ENCODE data around the gene TNFSF9. TPM values are rescaled to one million over a fixed set of nuclear protein-coding genes. Genes with fewer than 3 reads are reported as not detected.
A peak's percentile ranks its signal among the peaks of the same experiment; 100 is the strongest.

TNFSF9 gene
- total RNA-seq, result 1 to 10 TPM in 1 of 2 donors, under 1 TPM in 1; 0.43 to 3.4 TPM

- peak; percentile 84 to 86 for DNase-seq (ENCODE audit: low spot score in 2 of 2)
- Mint-ChIP-seq H3K9me3 (no peaks in the 10 kb centered on the region), H3K36me3 (peaks cover 0 to 6% of the 10 kb centered on the region in 2 donors), H3K27ac (peak within 1 kb of the TSS; percentile 67 to 70)
- peak; percentile 75 to 79 for ATAC-seq
These were observed at the start of gene TNFSF9 for GRCh38 chr19:6530386-6531162. TSS of gene TNFSF9 (plus strand) at chr19:6531026. CDS start at chr19:6531037, 11 bp downstream.

GRCh38 chr19:6481541-6482342 is 49.1 kb upstream of the TNFSF9 start, which contains the start of gene DENND1C:
TSS of gene DENND1C (minus strand) at chr19:6481787. CDS start at chr19:6481695, 92 bp downstream.
- no peaks in the 10 kb centered on the region for H3K36me3 Mint-ChIP-seq
- peak; percentile 81 to 85 for ATAC-seq

GRCh38 chr19:6482343-6482686 is 48.5 kb upstream of the TNFSF9 start:
- Mint-ChIP-seq H3K27ac (peak overlapping the region; percentile 98 to 99), H3K36me3 (no peaks in the 10 kb centered on the region), H3K9me3 (no peaks in the 10 kb centered on the region)
- ATAC-seq, result peak; percentile 33 to 49
- no peak for DNase-seq (ENCODE audit: low spot score in 2 of 2)

More at GRCh38 chr19:6481541-6482342, 49.1 kb upstream of the TNFSF9 start, which contains the start of gene DENND1C:
- Mint-ChIP-seq H3K27ac (peak within 1 kb of the TSS; percentile 98 to 99), H3K9me3 (no peaks in the 10 kb centered on the region)
- peak; percentile 65 to 77 for DNase-seq (ENCODE audit: low spot score in 2 of 2)

GRCh38 chr19:6483235-6483634 is 47.6 kb upstream of the TNFSF9 start:
- Mint-ChIP-seq H3K36me3 (no peaks in the 10 kb centered on the region), H3K9me3 (no peaks in the 10 kb centered on the region), H3K27ac (peak overlapping the region in 1 of 2 donors; percentile 99)
- DNase-seq (ENCODE audit: low spot score in 2 of 2) (no peak), ATAC-seq (no peak)

- DNase-seq (ENCODE audit: low spot score in 2 of 2), result no peak
- ATAC-seq, result no peak
- H3K9me3 Mint-ChIP-seq, result no peaks in the 10 kb centered on the region
- H3K36me3 Mint-ChIP-seq, result no peaks in the 10 kb centered on the region
- no peak overlapping the region for H3K27ac Mint-ChIP-seq
These were observed 46.6 kb upstream of the TNFSF9 start for GRCh38 chr19:6484230-6484629.

- DNase-seq (ENCODE audit: low spot score in 2 of 2) (no peak), ATAC-seq (no peak)
- Mint-ChIP-seq H3K36me3 (no peaks in the 10 kb centered on the region), H3K27ac (no peak overlapping the region), H3K9me3 (no peaks in the 10 kb centered on the region)
These were observed 46.0 kb upstream of the TNFSF9 start for GRCh38 chr19:6484831-6485230.

- H3K27ac Mint-ChIP-seq, result peak overlapping the region in 1 of 2 donors; percentile 45
- ATAC-seq, result peak; percentile 40 to 57
- peaks cover 9 to 11% of the 10 kb centered on the region in 2 donors for H3K36me3 Mint-ChIP-seq
- DNase-seq (ENCODE audit: low spot score in 2 of 2), result no peak
- peaks cover 5 to 9% of the 10 kb centered on the region in 2 donors for H3K9me3 Mint-ChIP-seq
These were observed 41.4 kb upstream of the TNFSF9 start for GRCh38 chr19:6489278-6490061.

GRCh38 chr19:6490134-6490533 is 40.7 kb upstream of the TNFSF9 start:
- Mint-ChIP-seq H3K27ac (no peak overlapping the region), H3K36me3 (peaks cover 9 to 11% of the 10 kb centered on the region in 2 donors), H3K9me3 (peaks cover 5 to 9% of the 10 kb centered on the region in 2 donors)
- ATAC-seq (no peak), DNase-seq (ENCODE audit: low spot score in 2 of 2) (no peak)

GRCh38 chr19:6491802-6492592 is 38.8 kb upstream of the TNFSF9 start:
- peak in 1 of 2 donors; percentile 60 for ATAC-seq
- H3K27ac Mint-ChIP-seq, result no peak overlapping the region
- DNase-seq (ENCODE audit: low spot score in 2 of 2), result no peak
- H3K36me3 Mint-ChIP-seq, result peaks cover 9 to 11% of the 10 kb centered on the region in 2 donors
- H3K9me3 Mint-ChIP-seq, result peaks cover 5 to 9% of the 10 kb centered on the region in 2 donors

- no peak for ATAC-seq
- peaks cover 9 to 11% of the 10 kb centered on the region in 2 donors for H3K36me3 Mint-ChIP-seq
- no peak for DNase-seq (ENCODE audit: low spot score in 2 of 2)
- H3K9me3 Mint-ChIP-seq, result peaks cover 5 to 9% of the 10 kb centered on the region in 2 donors
- no peak overlapping the region for H3K27ac Mint-ChIP-seq
These were observed 36.3 kb upstream of the TNFSF9 start for GRCh38 chr19:6494438-6495036.

GRCh38 chr19:6495947-6496346 is 34.9 kb upstream of the TNFSF9 start:
- ATAC-seq (no peak), DNase-seq (ENCODE audit: low spot score in 2 of 2) (no peak)
- Mint-ChIP-seq H3K9me3 (peaks cover 5 to 9% of the 10 kb centered on the region in 2 donors), H3K36me3 (peaks cover 9 to 11% of the 10 kb centered on the region in 2 donors), H3K27ac (no peak overlapping the region)

GRCh38 chr19:6498294-6499036 is 32.4 kb upstream of the TNFSF9 start:
- Mint-ChIP-seq H3K9me3 (no peaks in the 10 kb centered on the region), H3K36me3 (no peaks in the 10 kb centered on the region), H3K27ac (no peak overlapping the region)
- no peak for ATAC-seq
- DNase-seq (ENCODE audit: low spot score in 2 of 2), result no peak

GRCh38 chr19:6499052-6499790 is 31.6 kb upstream of the TNFSF9 start:
- ATAC-seq, result no peak
- Mint-ChIP-seq H3K27ac (no peak overlapping the region), H3K9me3 (no peaks in the 10 kb centered on the region), H3K36me3 (no peaks in the 10 kb centered on the region)
- no peak for DNase-seq (ENCODE audit: low spot score in 2 of 2)
